Muscle layer of colon (tissue), 2 donors: Measurements from ENCODE around the gene PPDPF.

Source experiments
- H3K27ac ChIP-seq: one replicate; pipeline ENCODE4 v1.7.0; 2013; ENCODE audit warnings: low read depth, mild to moderate bottlenecking, low read length, moderate library complexity
- H3K27me3 ChIP-seq, 2 donors: one replicate each; pipeline ENCODE4 v1.7.0; 2013; ENCODE audit warnings: low read length in 2 of 2, mild to moderate bottlenecking in 2 of 2; ENCODE audit not compliant: insufficient read depth in 2 of 2, control insufficient read depth in 1 of 2
- H3K36me3 ChIP-seq: one replicate; pipeline ENCODE4 v1.7.0; 2013; ENCODE audit warnings: mild to moderate bottlenecking, low read length; ENCODE audit not compliant: insufficient read depth
- H3K4me1 ChIP-seq: one replicate; pipeline ENCODE4 v1.7.0; 2013; ENCODE audit warnings: mild to moderate bottlenecking, low read length; ENCODE audit not compliant: insufficient read depth
- H3K4me3 ChIP-seq, 2 donors: one replicate each; pipeline ENCODE4 v1.7.0; 2013; ENCODE audit warnings: low read length in 2 of 2, low read depth in 1 of 2, mild to moderate bottlenecking in 1 of 2, moderate library complexity in 1 of 2
- H3K9ac ChIP-seq: one replicate; pipeline ENCODE4 v1.7.0; 2013; ENCODE audit warnings: low read length
- H3K9me3 ChIP-seq: one replicate; pipeline ENCODE4 v1.7.0; 2013; ENCODE audit warnings: mild to moderate bottlenecking, low read length
- donor health status: abdominal sarcoma.
- donor health status: Adenocarcinoma of cecum.

PPDPF gene

GRCh38 chr20:63537525-63538203 lies 17.1 kb downstream of the PPDPF start:
- Histone ChIP-seq H3K36me3 (no peaks in the 10 kb centered on the region), H3K9ac (no peak overlapping the region), H3K27me3 (peaks cover 0 to 36% of the 10 kb centered on the region in 2 donors), H3K9me3 (no peaks in the 10 kb centered on the region), H3K4me3 (peak overlapping the region in 1 of 2 donors; percentile 21), H3K27ac (no peak overlapping the region), H3K4me1 (no peaks in the 10 kb centered on the region)

GRCh38 chr20:63538204-63539091 lies 17.9 kb downstream of the PPDPF start:
- H3K4me3 ChIP-seq = peak overlapping the region in 1 of 2 donors; percentile 21
- H3K36me3 ChIP-seq = no peaks in the 10 kb centered on the region
- H3K27ac ChIP-seq = no peak overlapping the region
- H3K4me1 ChIP-seq = no peaks in the 10 kb centered on the region
- H3K9ac ChIP-seq = no peak overlapping the region
- peaks cover 0 to 33% of the 10 kb centered on the region in 2 donors for H3K27me3 ChIP-seq
- no peaks in the 10 kb centered on the region for H3K9me3 ChIP-seq

- Histone ChIP-seq H3K36me3 (no peaks in the 10 kb centered on the region), H3K4me1 (no peaks in the 10 kb centered on the region), H3K27ac (no peak overlapping the region), H3K27me3 (peaks cover 0 to 27% of the 10 kb centered on the region in 2 donors), H3K9ac (no peak overlapping the region), H3K9me3 (no peaks in the 10 kb centered on the region), H3K4me3 (no peak overlapping the region)
These were observed 18.5 kb downstream of the PPDPF start for GRCh38 chr20:63539092-63539430.

- no peak overlapping the region for H3K9ac ChIP-seq
- no peaks in the 10 kb centered on the region for H3K4me1 ChIP-seq
- peaks cover 0 to 20% of the 10 kb centered on the region in 2 donors for H3K27me3 ChIP-seq
These were observed 19.1 kb downstream of the PPDPF start for GRCh38 chr20:63539441-63540370.

GRCh38 chr20:63540417-63541186 lies 20.0 kb downstream of the PPDPF start:
- H3K36me3 ChIP-seq = no peaks in the 10 kb centered on the region
- H3K27me3 ChIP-seq = peaks cover 0 to 13% of the 10 kb centered on the region in 2 donors
- H3K4me3 ChIP-seq = no peak overlapping the region
- no peaks in the 10 kb centered on the region for H3K4me1 ChIP-seq
- no peak overlapping the region for H3K9ac ChIP-seq
- H3K27ac ChIP-seq = no peak overlapping the region
- H3K9me3 ChIP-seq = no peaks in the 10 kb centered on the region

More at GRCh38 chr20:63539441-63540370, 19.1 kb downstream of the PPDPF start:
- H3K9me3 ChIP-seq = no peaks in the 10 kb centered on the region
- no peaks in the 10 kb centered on the region for H3K36me3 ChIP-seq
- H3K27ac ChIP-seq = no peak overlapping the region
- no peak overlapping the region for H3K4me3 ChIP-seq

- H3K27ac ChIP-seq = no peak overlapping the region
- no peaks in the 10 kb centered on the region for H3K9me3 ChIP-seq
- H3K4me3 ChIP-seq = no peak overlapping the region
- no peak overlapping the region for H3K9ac ChIP-seq
- no peaks in the 10 kb centered on the region for H3K4me1 ChIP-seq
- H3K27me3 ChIP-seq = peaks cover 0 to 17% of the 10 kb centered on the region in 2 donors
- no peaks in the 10 kb centered on the region for H3K36me3 ChIP-seq
These were observed 20.8 kb downstream of the PPDPF start for GRCh38 chr20:63541371-63541770.

GRCh38 chr20:63542031-63542559 lies 21.5 kb downstream of the PPDPF start:
- Histone ChIP-seq H3K36me3 (no peaks in the 10 kb centered on the region), H3K9ac (no peak overlapping the region), H3K27ac (no peak overlapping the region), H3K4me3 (no peak overlapping the region), H3K9me3 (no peaks in the 10 kb centered on the region), H3K27me3 (peaks cover 0 to 19% of the 10 kb centered on the region in 2 donors), H3K4me1 (no peaks in the 10 kb centered on the region)

- H3K27me3 ChIP-seq = peaks cover 0 to 19% of the 10 kb centered on the region in 2 donors
- H3K4me3 ChIP-seq = no peak overlapping the region
- no peaks in the 10 kb centered on the region for H3K4me1 ChIP-seq
- H3K9ac ChIP-seq = no peak overlapping the region
- H3K9me3 ChIP-seq = no peaks in the 10 kb centered on the region
- H3K27ac ChIP-seq = no peak overlapping the region
- H3K36me3 ChIP-seq = no peaks in the 10 kb centered on the region
These were observed 22.1 kb downstream of the PPDPF start for GRCh38 chr20:63542696-63543095.

GRCh38 chr20:63543131-63543530 lies 22.6 kb downstream of the PPDPF start:
- H3K4me1 ChIP-seq = no peaks in the 10 kb centered on the region
- H3K27me3 ChIP-seq = peaks cover 0 to 22% of the 10 kb centered on the region in 2 donors
- H3K27ac ChIP-seq = no peak overlapping the region
- H3K9ac ChIP-seq = no peak overlapping the region
- no peaks in the 10 kb centered on the region for H3K36me3 ChIP-seq
- no peak overlapping the region for H3K4me3 ChIP-seq
- no peaks in the 10 kb centered on the region for H3K9me3 ChIP-seq

- no peak overlapping the region for H3K27ac ChIP-seq
- no peaks in the 10 kb centered on the region for H3K36me3 ChIP-seq
- H3K4me1 ChIP-seq = no peaks in the 10 kb centered on the region
- H3K9ac ChIP-seq = no peak overlapping the region
- no peak overlapping the region for H3K4me3 ChIP-seq
- H3K9me3 ChIP-seq = no peaks in the 10 kb centered on the region
- H3K27me3 ChIP-seq = peaks cover 0 to 28% of the 10 kb centered on the region in 2 donors
These were observed 23.2 kb downstream of the PPDPF start for GRCh38 chr20:63543733-63544132.
